GM23338 (cell line): ENCODE results near the gene ADGRG6. TPM values are rescaled to one million over a fixed set of nuclear protein-coding genes. Genes with fewer than 3 reads are reported as not detected.

ENCODE experiments used
- ATAC-seq: fragments of 200-7000 bp; cut with Tn5 transposase; 3 replicates; pipeline ENCODE4 v1.9.1; 2020
- DNase-seq: peaks from one replicate; pipeline ENCODE4 v3.0.0-alpha.2; 2015; ENCODE audit warnings: low spot score
- H2AFZ ChIP-seq: fragments of 200-600 bp; sonication (generic); 2 replicates; pipeline ENCODE4 v1.8.0; 2016; ENCODE audit warnings: antibody characterized with exemption, mild to moderate bottlenecking, moderate library complexity
- H3F3A ChIP-seq: fragments of 200-600 bp; sonication (generic); replicated peaks from 2 replicates; pipeline ENCODE4 v1.8.0; 2017; ENCODE audit warnings: antibody characterized with exemption, mixed run types, low read depth
- H3K27ac ChIP-seq: fragments of 200-600 bp; sonication (generic); 2 replicates; pipeline ENCODE4 v1.6.1; 2016; ENCODE audit warnings: low read depth
- H3K27me3 ChIP-seq: fragments of 200-600 bp; sonication (generic); 2 replicates; pipeline ENCODE4 v1.8.0; 2016; ENCODE audit warnings: mild to moderate bottlenecking, mixed run types, moderate library complexity; ENCODE audit not compliant: insufficient read depth
- H3K36me3 ChIP-seq: fragments of 200-600 bp; sonication (generic); 2 replicates; pipeline ENCODE4 v1.8.0; 2016; ENCODE audit warnings: mild to moderate bottlenecking; ENCODE audit not compliant: insufficient read depth
- H3K4me1 ChIP-seq: fragments of 200-600 bp; sonication (generic); 2 replicates; pipeline ENCODE4 v1.8.0; 2016; ENCODE audit warnings: mild to moderate bottlenecking, moderate library complexity; ENCODE audit not compliant: insufficient read depth
- H3K4me2 ChIP-seq: fragments of 200-600 bp; sonication (generic); 2 replicates; pipeline ENCODE4 v1.7.1; 2017; ENCODE audit warnings: mixed run types
- H3K4me3 ChIP-seq: fragments of 200-600 bp; sonication (generic); 2 replicates; pipeline ENCODE4 v1.6.1; 2016; ENCODE audit warnings: mixed run types
- H3K79me2 ChIP-seq: fragments of 200-600 bp; sonication (generic); replicated peaks from 2 replicates; pipeline ENCODE4 v1.8.0; 2017; ENCODE audit warnings: mild to moderate bottlenecking; ENCODE audit not compliant: insufficient read depth
- H3K9me2 ChIP-seq: fragments of 200-600 bp; sonication (generic); 2 replicates; pipeline ENCODE4 v1.8.0; 2017; ENCODE audit not compliant: insufficient read depth
- H4K20me1 ChIP-seq: fragments of 200-600 bp; sonication (generic); replicated peaks from 2 replicates; pipeline ENCODE4 v1.8.0; 2017; ENCODE audit warnings: mild to moderate bottlenecking; ENCODE audit not compliant: insufficient read depth
- H3K27ac Mint-ChIP-seq: 2 replicates; pipeline ENCODE4 v1.8.0; 2020; ENCODE audit warnings: inconsistent platforms, mild to moderate bottlenecking, moderate library complexity, mixed read lengths
- H3K27me3 Mint-ChIP-seq: 3 replicates; pipeline ENCODE4 v1.8.0; 2022; ENCODE audit warnings: low read depth, mild to moderate bottlenecking, moderate library complexity, mixed read lengths, inconsistent platforms; ENCODE audit not compliant: insufficient read depth, poor library complexity
- H3K36me3 Mint-ChIP-seq: 3 replicates; pipeline ENCODE4 v1.8.0; 2021; ENCODE audit warnings: low read depth, mild to moderate bottlenecking, inconsistent platforms, moderate library complexity, mixed read lengths
- H3K4me1 Mint-ChIP-seq: 3 replicates; pipeline ENCODE4 v1.8.0; 2020; ENCODE audit warnings: mild to moderate bottlenecking, inconsistent platforms, mixed read lengths
- H3K4me3 Mint-ChIP-seq: 3 replicates; pipeline ENCODE4 v1.8.0; 2021; ENCODE audit warnings: moderate library complexity, mild to moderate bottlenecking, inconsistent platforms, mixed read lengths
- H3K9me3 Mint-ChIP-seq: 3 replicates; pipeline ENCODE4 v1.8.0; 2020; ENCODE audit warnings: moderate library complexity, mild to moderate bottlenecking, inconsistent platforms, mixed read lengths
- CREB1 ChIP-seq: fragments of 250-450 bp; sonication (Bioruptor Pico); IDR thresholded peaks from 2 replicates; pipeline ENCODE4 v1.5.0; 2020; ENCODE audit warnings: low read depth, mild to moderate bottlenecking, moderate library complexity
- EZH2 ChIP-seq: fragments of 200-600 bp; sonication (generic); IDR thresholded peaks from one replicate; pipeline ENCODE4 v1.8.0; 2017; ENCODE audit warnings: antibody characterized with exemption, mild to moderate bottlenecking, low read depth; ENCODE audit not compliant: unreplicated experiment
- EZH2phosphoT487 ChIP-seq: fragments of 200-600 bp; sonication (generic); IDR thresholded peaks from one replicate; pipeline ENCODE4 v1.8.1; 2018; ENCODE audit warnings: antibody characterized with exemption; ENCODE audit not compliant: unreplicated experiment
- JUNB ChIP-seq: IDR thresholded peaks from one replicate; pipeline ENCODE4 v1.6.1; 2016; ENCODE audit warnings: antibody characterized with exemption; ENCODE audit not compliant: unreplicated experiment
- NANOG ChIP-seq: IDR thresholded peaks from 2 replicates; pipeline ENCODE4 v1.6.1; 2016; ENCODE audit warnings: antibody characterized with exemption, borderline replicate concordance
- POLR2AphosphoS5 ChIP-seq: IDR thresholded peaks from 2 replicates; pipeline ENCODE4 v1.6.1; 2016; ENCODE audit warnings: antibody characterized with exemption, low read depth
- STAT1 ChIP-seq: IDR thresholded peaks from one replicate; pipeline ENCODE4 v1.6.1; 2016; ENCODE audit warnings: antibody characterized with exemption; ENCODE audit not compliant: unreplicated experiment
- ZNF114 ChIP-seq: fragments of 250-450 bp; sonication (Bioruptor Pico); IDR thresholded peaks from 2 replicates; pipeline ENCODE4 v1.5.0; 2020; ENCODE audit warnings: mild to moderate bottlenecking, moderate library complexity
- ZNF331 ChIP-seq: fragments of 250-450 bp; sonication (Bioruptor Pico); IDR thresholded peaks from 2 replicates; pipeline ENCODE4 v1.5.0; 2020; ENCODE audit warnings: low read depth, mild to moderate bottlenecking, moderate library complexity
- ZNF462 ChIP-seq: fragments of 250-450 bp; sonication (Bioruptor Pico); IDR thresholded peaks from 2 replicates; pipeline ENCODE4 v1.5.0; 2020; ENCODE audit warnings: mild to moderate bottlenecking, moderate library complexity
- polyA plus RNA-seq: library from polyadenylated mRNA; unstranded; fragments of >200 nt; fragmentation: Nextera tagmentation; extraction: Ambion mirVana; gene quantifications from 2 replicates; pipeline ENCODE4 v1.2.1, GENCODE V29; 2016
- total RNA-seq: library from RNA; depleted of rRNA; stranded (reverse); fragments of >200 nt; shearing (Covaris generic); gene quantifications from 2 replicates; pipeline ENCODE4 v1.2.3, GENCODE V29; 2014

ADGRG6 gene
- total and polyA plus RNA-seq, 2 experiments from 2014 or later, result 1.3 to 7.7 TPM

GRCh38 chr6:142307963-142308748, 6.3 kb downstream of the ADGRG6 start (continued):
- TF ChIP-seq ZNF462 (CRISPR knock-in tag) (no peak), STAT1 (no peak), ZNF114 (CRISPR knock-in tag) (no peak), CREB1 (CRISPR knock-in tag) (no peak), NANOG (no peak)

- Histone ChIP-seq H3K36me3 (no peaks in the 10 kb centered on the region), H4K20me1 (no peaks in the 10 kb centered on the region), H3K79me2 (no peaks in the 10 kb centered on the region), H3K27me3 (no peaks in the 10 kb centered on the region), H3K27ac (no peak overlapping the region), H3K4me1 (peaks cover 21% of the 10 kb centered on the region), H2AFZ (no peak overlapping the region), H3K9me2 (no peaks in the 10 kb centered on the region), H3K4me3 (no peak overlapping the region), H3K4me2 (no peak overlapping the region), H3F3A (no peaks in the 10 kb centered on the region)
- ATAC-seq (no peak), DNase-seq (no peak)
- Mint-ChIP-seq H3K27ac (no peak overlapping the region), H3K4me1 (peaks cover 23% of the 10 kb centered on the region), H3K27me3 (peaks cover 1% of the 10 kb centered on the region), H3K36me3 (no peaks in the 10 kb centered on the region), H3K4me3 (no peak overlapping the region), H3K9me3 (no peaks in the 10 kb centered on the region)
- TF ChIP-seq JUNB (no peak), EZH2phosphoT487 (no peak), EZH2 (no peak), POLR2AphosphoS5 (no peak), STAT1 (no peak), ZNF331 (CRISPR knock-in tag) (no peak), ZNF462 (CRISPR knock-in tag) (no peak)
Observed at GRCh38 chr6:142309426-142309825, 7.6 kb downstream of the ADGRG6 start.
